Stomach (tissue), 19 donors: ENCODE measurements around the gene MOGAT2. TPM values are rescaled to one million over a fixed set of nuclear protein-coding genes. Genes with fewer than 3 reads are reported as not detected.

Source experiments
- DNase-seq, 2 donors: peaks; one replicate each; pipeline versions ENCODE4 v3.0.0 to v3.0.0-alpha.2; 2013 to 2019
- H3K27ac ChIP-seq, 5 donors: fragments of 200-600 bp in 4 of 5; sonication (generic) in 4 of 5; one replicate each; pipeline ENCODE4 v1.5.1; 2013 to 2019; ENCODE audit warnings: mild to moderate bottlenecking in 1 of 5, moderate library complexity in 1 of 5
- H3K27me3 ChIP-seq, 3 donors: fragments of 200-600 bp; sonication (generic); one replicate each; pipeline ENCODE4 v1.5.1; 2017 to 2019; ENCODE audit warnings: mixed run types in 1 of 3
- H3K36me3 ChIP-seq, 4 donors: fragments of 200-600 bp; sonication (generic); 1 replicate in 3 of 4; 2 replicates in 1 of 4; pipeline ENCODE4 v1.5.1; 2016 to 2019
- H3K4me1 ChIP-seq, 4 donors: fragments of 200-600 bp; sonication (generic); one replicate each; pipeline ENCODE4 v1.5.1; 2016 to 2019
- H3K4me3 ChIP-seq, 4 donors: fragments of 200-600 bp; sonication (generic) in 3 of 4; one replicate each; pipeline ENCODE4 v1.5.1; 2016 to 2019; ENCODE audit warnings: mild to moderate bottlenecking in 1 of 4
- H3K9me3 ChIP-seq, 4 donors: fragments of 200-600 bp; sonication (generic); one replicate each; pipeline ENCODE4 v1.5.1; 2016 to 2019
- EP300 ChIP-seq: sonication (generic); formaldehyde crosslinking; IDR thresholded peaks from one replicate; pipeline ENCODE4 v1.6.1; 2017; ENCODE audit warnings: antibody characterized with exemption
- POLR2A ChIP-seq, 4 donors: fragments of 450-650 bp; IDR thresholded peaks; one replicate each; pipeline ENCODE4 v1.6.1; 2016; ENCODE audit warnings: antibody characterized with exemption in 4 of 4, control low read depth in 2 of 4, mild to moderate bottlenecking in 1 of 4, moderate library complexity in 1 of 4
- POLR2AphosphoS5 ChIP-seq, 3 donors: sonication (generic); formaldehyde crosslinking; IDR thresholded peaks; one replicate each; pipeline ENCODE4 v1.6.1; 2016; ENCODE audit warnings: antibody characterized with exemption in 3 of 3
- WGBS, 5 donors: extraction: QIAGEN DNeasy Blood & Tissue Kit in 3 of 5; methylation state at CpG; one replicate each; pipeline versions ENCODE4 v1.1.5 to v1.1.7; 2013 to 2018; 5-methylcytosine and 5-hydroxymethylcytosine counted together
- intact Hi-C: fragments of 100-400 bp; cut with DNase I; formaldehyde crosslinking; loops from one replicate; pipeline ENCODE4 v1.15.1; 2023; ENCODE audit warnings: low total_unique reads
- long read RNA-seq, 10 donors: transcript quantifications; one replicate each; lab custom pipeline, GENCODE V29; 2026
- polyA plus RNA-seq, 3 donors: library from polyadenylated mRNA; stranded (reverse); fragments of 200-250 nt; gene quantifications; one replicate each; pipeline ENCODE4 v1.2.3, GENCODE V29; 2013
- total RNA-seq, 5 donors: library from RNA; depleted of rRNA; stranded (reverse); fragments of >200 nt; gene quantifications; one replicate each; pipeline versions ENCODE4 v1.1.0 to v1.2.3, GENCODE V29; 2014 to 2016
- TF ChIP-seq, protein P1 (sequence below), 7 experiments: fragments of 450-650 bp in 4 of 7; fragments of 200-600 bp in 3 of 7; sonication (generic) in 3 of 7; IDR thresholded peaks; one replicate each; pipeline ENCODE4 v1.5.1; 2016 to 2019; ENCODE audit warnings: antibody characterized with exemption in 7 of 7, control low read depth in 2 of 7, mild to moderate bottlenecking in 1 of 7
- donor health status: healthy with polysubstance abuse.
- donor health status: Bipolar disorder and iron deficiency.
- donor health status: healthy.

The MOGAT2 gene
- total RNA-seq (10 to 100 TPM in 2 of 5 donors, 1 to 10 TPM in 1, not detected in 2; 1.2 to 51.9 (median 11.4) TPM), polyA plus RNA-seq (1 to 10 TPM in 1 of 3 donors, under 1 TPM in 1, not detected in 1; 0.62 to 1.3 TPM)
- long read RNA-seq, donor 1, partial matches to known transcripts, result 0 of 1 reads
- long read RNA-seq, donor 1, other reads (novel, unspliced or antisense), result 0 of 1 reads
- long read RNA-seq, donor 2, partial matches to known transcripts, result 5 of 10 reads
- long read RNA-seq, donor 2, other reads (novel, unspliced or antisense), result 0 of 10 reads
- long read RNA-seq, donor 3, transcript MOGAT2-204 (1 exons, 1,956 nt), result major isoform, 6 of 6 reads
- long read RNA-seq, donor 3, partial matches to known transcripts, result 0 of 6 reads
- long read RNA-seq, donor 3, other reads (novel, unspliced or antisense), result 0 of 6 reads
- long read RNA-seq, donor 4, partial matches to known transcripts, result 0 of 1 reads
- long read RNA-seq, donor 4, other reads (novel, unspliced or antisense), result 0 of 1 reads
- long read RNA-seq, donor 5, partial matches to known transcripts, result 0 of 3 reads
- long read RNA-seq, donor 5, other reads (novel, unspliced or antisense), result 0 of 3 reads
- long read RNA-seq, donor 6, transcript MOGAT2-204 (1 exons, 1,956 nt), result major isoform, 8 of 9 reads
- long read RNA-seq, donor 6, partial matches to known transcripts, result 0 of 9 reads
- long read RNA-seq, donor 6, other reads (novel, unspliced or antisense), result 0 of 9 reads
- long read RNA-seq, donor 7, partial matches to known transcripts, result 0 of 3 reads
- long read RNA-seq, donor 7, other reads (novel, unspliced or antisense), result 0 of 3 reads
- long read RNA-seq, donor 8, transcript MOGAT2-204 (1 exons, 1,956 nt), result major isoform, 7 of 7 reads
- long read RNA-seq, donor 8, partial matches to known transcripts, result 0 of 7 reads
- long read RNA-seq, donor 8, other reads (novel, unspliced or antisense), result 0 of 7 reads
- long read RNA-seq, donor 9, transcript MOGAT2-204 (1 exons, 1,956 nt), result major isoform, 5 of 5 reads
- long read RNA-seq, donor 9, partial matches to known transcripts, result 0 of 5 reads
- long read RNA-seq, donor 9, other reads (novel, unspliced or antisense), result 0 of 5 reads
- long read RNA-seq, donor 10, transcript MOGAT2-204 (1 exons, 1,956 nt), result major isoform, 7 of 10 reads
- long read RNA-seq, donor 10, partial matches to known transcripts, result 0 of 10 reads
- long read RNA-seq, donor 10, other reads (novel, unspliced or antisense), result 0 of 10 reads

DNA sequence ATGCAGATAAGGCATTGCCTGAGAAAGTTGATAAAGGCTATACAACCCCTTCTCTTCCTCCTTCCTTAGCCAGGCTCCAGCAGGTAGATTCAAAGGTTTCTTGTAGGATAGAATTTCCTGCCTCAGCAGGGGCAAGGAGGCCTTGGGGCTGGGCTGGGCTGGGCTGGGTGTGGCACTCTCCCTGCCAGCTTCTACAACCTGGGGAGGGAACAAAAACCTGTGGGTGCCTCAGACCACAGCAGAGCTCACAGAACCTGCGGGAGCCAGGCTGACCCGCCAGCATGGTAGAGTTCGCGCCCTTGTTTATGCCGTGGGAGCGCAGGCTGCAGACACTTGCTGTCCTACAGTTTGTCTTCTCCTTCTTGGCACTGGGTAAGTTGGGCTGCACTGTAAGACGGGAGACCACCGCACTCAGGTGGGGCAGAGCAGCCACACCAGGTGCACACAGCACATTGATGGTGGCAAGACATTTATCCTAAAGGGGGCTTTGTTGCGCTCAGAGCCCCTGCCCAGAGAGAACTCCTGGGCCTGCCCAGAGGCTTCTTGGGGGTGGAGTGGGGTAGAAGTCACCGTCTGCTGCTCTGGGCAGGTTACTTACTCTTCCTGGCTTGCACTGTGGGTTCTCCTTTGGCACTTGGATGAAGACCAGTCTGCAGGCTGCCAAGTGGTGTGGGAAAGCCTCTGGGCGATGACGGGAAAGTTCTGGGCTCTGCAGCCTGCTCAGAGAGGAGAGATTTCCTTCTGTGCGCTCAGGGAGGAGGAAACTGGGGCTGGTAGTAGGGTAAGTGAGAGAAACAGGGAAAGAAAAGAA lies at the start of gene MOGAT2:
TSS of gene MOGAT2 (plus strand) at position 231 of the 811 bp plus-strand sequence. CDS start at position 282, 51 bp downstream.
- intact Hi-C loops, result no loop called here
- TF ChIP-seq EP300 (no peak), POLR2AphosphoS5 (IDR thresholded peaks at IDR 0.05) (no peak), POLR2A (IDR thresholded peaks at IDR 0.05) (no peak)
- TF ChIP-seq, protein P1, sequence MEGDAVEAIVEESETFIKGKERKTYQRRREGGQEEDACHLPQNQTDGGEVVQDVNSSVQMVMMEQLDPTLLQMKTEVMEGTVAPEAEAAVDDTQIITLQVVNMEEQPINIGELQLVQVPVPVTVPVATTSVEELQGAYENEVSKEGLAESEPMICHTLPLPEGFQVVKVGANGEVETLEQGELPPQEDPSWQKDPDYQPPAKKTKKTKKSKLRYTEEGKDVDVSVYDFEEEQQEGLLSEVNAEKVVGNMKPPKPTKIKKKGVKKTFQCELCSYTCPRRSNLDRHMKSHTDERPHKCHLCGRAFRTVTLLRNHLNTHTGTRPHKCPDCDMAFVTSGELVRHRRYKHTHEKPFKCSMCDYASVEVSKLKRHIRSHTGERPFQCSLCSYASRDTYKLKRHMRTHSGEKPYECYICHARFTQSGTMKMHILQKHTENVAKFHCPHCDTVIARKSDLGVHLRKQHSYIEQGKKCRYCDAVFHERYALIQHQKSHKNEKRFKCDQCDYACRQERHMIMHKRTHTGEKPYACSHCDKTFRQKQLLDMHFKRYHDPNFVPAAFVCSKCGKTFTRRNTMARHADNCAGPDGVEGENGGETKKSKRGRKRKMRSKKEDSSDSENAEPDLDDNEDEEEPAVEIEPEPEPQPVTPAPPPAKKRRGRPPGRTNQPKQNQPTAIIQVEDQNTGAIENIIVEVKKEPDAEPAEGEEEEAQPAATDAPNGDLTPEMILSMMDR (IDR thresholded peaks at IDR 0.05), result no peak
- 33 to 49% (median 44%) methylated on average over 10 to 13 of the region's 13 CpGs for WGBS, 5 donors
- H3K4me3 ChIP-seq, result peak within 1 kb of the TSS in 1 of 4 donors; percentile 12
- peak; percentile 68 to 76 for DNase-seq
- no peaks in the 10 kb centered on the region for H3K9me3 ChIP-seq
- H3K27ac ChIP-seq, result peak within 1 kb of the TSS in 4 of 5 donors; percentile 16 to 70 (median 54)
- H3K27me3 ChIP-seq, result no peaks in the 10 kb centered on the region
- H3K36me3 ChIP-seq, result no peaks in the 10 kb centered on the region
- peaks cover 0 to 24% (median 21%) of the 10 kb centered on the region in 4 donors for H3K4me1 ChIP-seq

DNA sequence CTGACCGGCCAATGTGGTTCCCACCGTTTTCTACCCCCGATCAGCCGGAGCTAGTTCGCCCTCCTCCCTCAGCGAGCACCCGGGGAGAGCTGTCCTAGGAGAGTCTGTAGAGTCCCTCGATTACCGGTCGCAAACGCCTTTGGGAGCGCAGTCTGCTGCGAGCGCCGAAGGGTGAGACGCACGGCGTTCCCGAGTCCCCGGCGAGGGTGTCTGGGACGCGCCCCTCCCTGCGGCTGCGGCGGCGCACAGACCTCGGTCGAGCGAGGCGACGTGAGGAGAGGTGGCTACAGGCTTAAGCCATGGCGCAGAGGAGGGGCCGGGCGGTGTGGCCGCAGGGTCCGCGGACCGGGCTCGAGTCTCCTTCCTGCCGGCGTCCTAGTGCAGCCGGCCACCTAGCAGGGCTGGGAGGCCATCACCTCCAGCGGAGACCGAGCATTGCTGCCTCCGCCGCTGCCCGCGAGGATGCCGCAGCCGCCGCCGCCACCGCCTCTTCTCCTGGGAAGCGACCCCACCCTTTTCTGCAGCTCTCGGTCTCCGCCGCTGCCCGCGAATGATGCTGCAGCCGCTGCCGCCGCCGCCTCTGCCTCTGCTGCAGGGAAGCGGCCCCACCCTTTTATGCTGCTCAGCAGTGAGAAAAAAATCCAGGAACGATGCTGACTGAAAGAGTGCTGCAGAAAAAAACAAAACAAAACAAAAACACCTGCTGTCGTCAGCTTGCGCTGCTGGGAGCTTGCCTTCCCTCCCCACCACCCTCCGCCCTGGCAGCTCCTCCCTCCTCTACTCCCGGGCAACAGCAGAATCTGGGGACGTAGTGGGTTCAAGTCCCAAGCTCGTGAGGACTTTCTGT lies 49.0 kb upstream of the MOGAT2 start, which contains the start of gene MAP6:
TSS of gene MAP6 (minus strand) at position 588 of the 847 bp plus-strand sequence. CDS start 669 bp downstream, outside the sequence.
- peak within 1 kb of the TSS in 4 of 5 donors; percentile 57 to 83 (median 64) for H3K27ac ChIP-seq
- no peak for TF ChIP-seq POLR2AphosphoS5 (IDR thresholded peaks at IDR 0.05)
- TF ChIP-seq, protein P1 (IDR thresholded peaks at IDR 0.05), result no peak
- TF ChIP-seq POLR2A (IDR thresholded peaks at IDR 0.05), result no peak
- TF ChIP-seq EP300, result no peak
- 2 to 3% (median 2%) methylated on average over 63 to 72 of the region's 72 CpGs for WGBS, 5 donors
- H3K4me1 ChIP-seq, result peaks cover 21 to 24% (median 22%) of the 10 kb centered on the region in 4 donors
- peak within 1 kb of the TSS; percentile 58 to 64 (median 60) for H3K4me3 ChIP-seq
- intact Hi-C loops, result no loop called here
- H3K36me3 ChIP-seq, result no peaks in the 10 kb centered on the region
- peak in 1 of 2 donors; percentile 80 for DNase-seq
- peaks cover 0 to 2% (median 0%) of the 10 kb centered on the region in 4 donors for H3K9me3 ChIP-seq
- peaks cover 4 to 67% (median 37%) of the 10 kb centered on the region in 3 donors for H3K27me3 ChIP-seq

DNA sequence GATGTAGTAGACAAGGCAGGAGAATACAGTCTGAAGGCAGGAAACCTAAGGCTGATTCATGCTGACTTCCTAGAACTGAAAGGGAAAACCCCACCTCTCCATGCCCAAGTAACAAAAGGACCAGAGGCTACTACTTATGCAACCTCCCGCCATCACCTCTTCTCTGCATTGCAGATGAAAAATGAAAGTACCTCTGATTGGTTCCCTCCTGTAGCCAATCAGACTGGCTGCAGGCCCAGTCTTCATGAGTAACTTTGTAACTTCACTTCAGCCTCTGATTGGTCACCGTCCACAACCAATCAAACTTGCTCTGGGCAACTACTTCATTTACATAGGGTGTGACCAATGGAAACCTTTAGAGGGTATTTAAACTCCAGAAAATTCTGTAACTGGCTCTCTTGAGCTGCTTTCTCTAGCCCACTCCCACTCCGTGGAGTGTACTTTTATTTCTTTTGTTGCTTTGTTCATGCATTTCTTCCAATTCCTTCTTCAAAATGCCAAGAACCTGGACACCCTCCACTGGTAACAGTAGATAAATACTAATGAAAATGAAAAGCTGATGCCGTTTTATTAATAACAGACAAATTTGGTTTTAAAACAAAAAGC lies 43.6 kb upstream of the MOGAT2 start:
- no peak for TF ChIP-seq EP300
- TF ChIP-seq, protein P1 (IDR thresholded peaks at IDR 0.05), result no peak
- TF ChIP-seq POLR2A (IDR thresholded peaks at IDR 0.05), result no peak
- Histone ChIP-seq H3K9me3 (peaks cover 0 to 7% (median 3%) of the 10 kb centered on the region in 4 donors), H3K36me3 (no peaks in the 10 kb centered on the region), H3K27me3 (peaks cover 0 to 33% (median 20%) of the 10 kb centered on the region in 3 donors), H3K4me1 (peaks cover under 1 to 1% (median under 1%) of the 10 kb centered on the region in 4 donors), H3K4me3 (no peak overlapping the region), H3K27ac (no peak overlapping the region)
- 84 to 93% (median 90%) methylated on average over 4 of the region's 4 CpGs for WGBS, 5 donors
- intact Hi-C loops, result no loop called here
- DNase-seq, result no peak
